GM12878 (cell line): Measurements from ENCODE around the gene NFS1. TPM values are rescaled to one million over a fixed set of nuclear protein-coding genes. Genes with fewer than 3 reads are reported as not detected.

Source experiments
- ATAC-seq: fragments of 200-7000 bp; cut with Tn5 transposase; 3 replicates; pipeline ENCODE4 v1.9.1; 2020; ENCODE audit warnings: mild to moderate bottlenecking, moderate library complexity
- BruUV-seq: library from RNA; stranded (reverse); fragments of 400-500 nt; replicated peaks from 2 replicates; lab custom pipeline; 2021; lab: Mats Ljungman, UMichigan
- CTCF ChIA-PET: fragments of 300-600 bp; sonication (Branson Sonifier 250); formaldehyde crosslinking; extraction: SDS; loops from one replicate; lab custom pipeline; 2021; ENCODE audit warnings: inconsistent platforms; lab: Yijun Ruan, JAX
- POLR2A ChIA-PET: fragments of 350-600 bp; formaldehyde crosslinking; extraction: SDS; loops from one replicate; lab custom pipeline; 2021; ENCODE audit warnings: inconsistent platforms; lab: Charles Lee
- RAD21 ChIA-PET: fragments of 300-600 bp; sonication (Branson Sonifier 250); formaldehyde crosslinking; loops from one replicate; lab custom pipeline; 2023; ENCODE audit warnings: antibody characterized with exemption; ENCODE audit not compliant: unreplicated experiment; lab: Charles Lee
- SMC1A ChIA-PET: fragments of 300-600 bp; sonication (Branson Sonifier 250); formaldehyde crosslinking; loops from one replicate; lab custom pipeline; 2023; ENCODE audit not compliant: unreplicated experiment, uncharacterized antibody; lab: Charles Lee
- DNase-seq: peaks from one replicate; pipeline ENCODE4 v3.0.0-alpha.2; 2011; ENCODE audit warnings: low read depth, low spot score
- FAIRE-seq: peaks from 3 replicates; lab custom pipeline; 2011; peaks lifted over from hg19 to GRCh38; lab: Jason Lieb, UNC
- H2AFZ ChIP-seq: 2 replicates; pipeline ENCODE4 v1.6.0; 2011; ENCODE audit warnings: low read depth, low read length, control low read depth; ENCODE audit not compliant: control insufficient read depth
- H3K27ac ChIP-seq: 2 replicates; pipeline ENCODE4 v1.5.1; 2011; ENCODE audit warnings: control low read depth; ENCODE audit not compliant: control insufficient read depth, insufficient read depth
- H3K27me3 ChIP-seq, 2 experiments: replicated peaks in 1 of 2; 2 replicates each; pipeline versions ENCODE4 v1.6.0 to v1.6.1; 2011; ENCODE audit warnings: low read length in 1 of 2; ENCODE audit not compliant: control insufficient read depth in 2 of 2, insufficient read depth in 2 of 2
- H3K36me3 ChIP-seq, 2 experiments: 2 replicates each; pipeline ENCODE4 v1.5.1; 2011; ENCODE audit warnings: low read length in 1 of 2; ENCODE audit not compliant: control insufficient read depth in 2 of 2, insufficient read depth in 2 of 2
- H3K4me1 ChIP-seq: 2 replicates; pipeline ENCODE4 v1.6.1; 2011; ENCODE audit warnings: mild to moderate bottlenecking, low read length, moderate library complexity, mixed read lengths; ENCODE audit not compliant: control insufficient read depth, insufficient read depth
- H3K4me2 ChIP-seq: 2 replicates; pipeline ENCODE4 v1.6.0; 2011; ENCODE audit warnings: control low read depth; ENCODE audit not compliant: control insufficient read depth, insufficient read depth
- H3K4me3 ChIP-seq: fragments of 200-600 bp; sonication (generic); 2 replicates; pipeline ENCODE4 v1.5.1; 2016
- H3K79me2 ChIP-seq: 2 replicates; pipeline ENCODE4 v1.6.0; 2011; ENCODE audit warnings: low read length; ENCODE audit not compliant: control insufficient read depth, insufficient read depth
- H3K9ac ChIP-seq: 2 replicates; pipeline ENCODE4 v1.8.0; 2011; ENCODE audit warnings: low read length, control low read depth, mixed read lengths; ENCODE audit not compliant: control insufficient read depth, insufficient read depth
- H3K9me3 ChIP-seq: replicated peaks from 3 replicates; pipeline ENCODE4 v1.5.1; 2011; ENCODE audit warnings: mild to moderate bottlenecking, low read length; ENCODE audit not compliant: control insufficient read depth, insufficient read depth
- H4K20me1 ChIP-seq: 2 replicates; pipeline ENCODE4 v1.6.0; 2011; ENCODE audit not compliant: control insufficient read depth, insufficient read depth
- POLR2A ChIP-seq: IDR thresholded peaks from 2 replicates; pipeline ENCODE4 v1.6.1; 2011; ENCODE audit warnings: low read depth, mild to moderate bottlenecking, low read length
- POLR2AphosphoS5 ChIP-seq: IDR thresholded peaks from 2 replicates; pipeline ENCODE4 v1.6.1; 2011; ENCODE audit warnings: mild to moderate bottlenecking, low read length, inconsistent platforms
- USF1 ChIP-seq: IDR thresholded peaks from 2 replicates; pipeline ENCODE4 v1.6.1; 2011; ENCODE audit warnings: borderline replicate concordance, low read depth, mild to moderate bottlenecking, moderate library complexity, mixed read lengths, low read length; ENCODE audit not compliant: insufficient read depth; ENCODE audit errors: extremely low read length
- ZBTB11 ChIP-seq: fragments of 450-650 bp; formaldehyde crosslinking; IDR thresholded peaks from 2 replicates; pipeline ENCODE4 v1.5.0; 2022; ENCODE audit warnings: mild to moderate bottlenecking, missing genetic modification characterization
- ZBTB33 ChIP-seq: fragments of 450-650 bp; IDR thresholded peaks from 2 replicates; pipeline ENCODE4 v1.6.1; 2017; ENCODE audit warnings: mild to moderate bottlenecking
- WGBS: methylation state at CpG from one replicate; pipeline ENCODE4 v1.1.6; 2016; ENCODE audit warnings: low lambda C conversion rate; ENCODE audit not compliant: insufficient replicate concordance, insufficient coverage; ENCODE audit errors: missing lambda C conversion rate; 5-methylcytosine and 5-hydroxymethylcytosine counted together
- in situ Hi-C: fragments of 300-500 bp; cut with MboI; formaldehyde crosslinking; loops from 9 replicates; pipeline ENCODE4 v1.14.3; 2018; ENCODE audit warnings: mixed read lengths
- intact Hi-C: fragments of 100-400 bp; cut with micrococcal nuclease; formaldehyde crosslinking; loops from one replicate; pipeline ENCODE4 v1.14.2; 2022; ENCODE audit not compliant: unreplicated experiment
- polyA plus RNA-seq, 11 experiments: library from polyadenylated mRNA; depleted of rRNA in 4 of 11; unstranded in 6 of 11; stranded (reverse) in 5 of 11; fragments of >200 nt; fragmentation: Nextera tagmentation in 4 of 11; fragmentation: Illumina TruSeq in 1 of 11; extraction: Ambion mirVana in 4 of 11; extraction: Trizol in 1 of 11; gene quantifications; 1 replicate in 1 of 11; 2 replicates in 10 of 11; pipeline versions ENCODE4 v1.2.1 to v1.2.3, GENCODE V29; 2011 to 2016; ENCODE audit warnings: inconsistent platforms in 2 of 11, missing spikeins in 2 of 11, low read depth in 1 of 11
- total RNA-seq, 4 experiments: library from RNA; depleted of rRNA in 3 of 4; stranded (reverse); fragments of >200 nt in 3 of 4; fragmentation: Illumina TruSeq in 1 of 4; extraction: Trizol in 1 of 4; gene quantifications; 2 replicates each; pipeline versions ENCODE4 v1.2.1 to v1.2.3, GENCODE V29; 2013 to 2021

NFS1 gene
- total and polyA plus RNA-seq, 10 of the 15 experiments (the other 5 are each of a cell fraction or from before 2014, with no cell fraction given) = 9.2 to 74.1 (median 38.6) TPM

- no peak for FAIRE-seq
- BruUV-seq = no TSS peak
- CTCF ChIA-PET = interaction anchor here (1.3 to 7.6 kb wide), 6 partner anchors 8 to 146 kb away, joined by 4 to 69 read pairs (median 7); partner anchors contain the start of gene PHF20
- POLR2A ChIA-PET = interaction anchor here (0.6 to 6.9 kb wide), 4 partner anchors 15 to 72 kb away, joined by 3 to 214 read pairs (median 4); partner anchors contain the start of gene PHF20
- Histone ChIP-seq H3K9me3 (no peaks in the 10 kb centered on the region), H3K4me1 (peaks cover 2% of the 10 kb centered on the region; the same call in 1 of the 2 replicates)
- no peak for TF ChIP-seq POLR2A
- no peak for TF ChIP-seq ZBTB11
- TF ChIP-seq USF1 = no peak
- TF ChIP-seq POLR2AphosphoS5 = peak; percentile 45; the same call in 1 of the 2 replicates
- no peak for TF ChIP-seq ZBTB33
- TF ChIP-seq, all 136 proteins: peak for 1
- SMC1A ChIA-PET = interaction anchor here (0.8 to 1.9 kb wide), 5 partner anchors 9 to 57 kb away, joined by 3 to 7 read pairs (median 3); no protein-coding TSS in a partner anchor
- Histone ChIP-seq H3K79me2 (peaks cover 95% of the 10 kb centered on the region), H2AFZ (no peak overlapping the region), H3K4me2 (peak overlapping the region; percentile 62), H3K9ac (no peak overlapping the region), H4K20me1 (peaks cover 6% of the 10 kb centered on the region), H3K4me3 (peak overlapping the region; percentile 59), H3K36me3 (peaks cover 5 to 28% of the 10 kb centered on the region in 2 experiments), H3K27ac (no peak overlapping the region), H3K27me3 (no peaks in the 10 kb centered on the region)
- WGBS = 64% methylated on average over 4 of the region's 4 CpGs
- no peak for DNase-seq
- no peak for ATAC-seq
- RAD21 ChIA-PET = no interaction called here
- in situ Hi-C loops = no loop called here
- intact Hi-C loops = loop anchor here (10.0 kb wide), 1 partner anchor 146 kb away; no protein-coding TSS in a partner anchor
Measured at GRCh38 chr20:35738410-35739179, 39.4 kb upstream of the NFS1 start.
